GM18511 (cell line): ENCODE data around the gene EEF1AKMT3.
"Not testable (repeated sequence)": the region's sequence is repeated elsewhere in the genome, so short reads cannot be mapped to it uniquely, and the experiment has no call there.

Experiments used
- ATAC-seq: cut with Tn5 transposase; IDR thresholded peaks from one replicate; pipeline ENCODE4 v1.9.1; 2021; ENCODE audit warnings: mild to moderate bottlenecking, moderate library complexity; ENCODE audit not compliant: unreplicated experiment

The EEF1AKMT3 gene

GRCh38 chr12:57815177-57816000 is 43.0 kb downstream of the EEF1AKMT3 start:
- no peak for ATAC-seq

GRCh38 chr12:57816001-57816854 is 43.8 kb downstream of the EEF1AKMT3 start:
- ATAC-seq: no peak

- ATAC-seq: no peak
These were observed 44.4 kb downstream of the EEF1AKMT3 start for GRCh38 chr12:57816855-57817151.

GRCh38 chr12:57817261-57817989 is 45.0 kb downstream of the EEF1AKMT3 start:
- no peak for ATAC-seq

- not testable (repeated sequence) for ATAC-seq
These were observed 45.5 kb downstream of the EEF1AKMT3 start for GRCh38 chr12:57817990-57818331.

- not testable (repeated sequence) for ATAC-seq
These were observed 47.7 kb downstream of the EEF1AKMT3 start for GRCh38 chr12:57820119-57820518.

- ATAC-seq: not testable (repeated sequence)
These were observed 48.6 kb downstream of the EEF1AKMT3 start for GRCh38 chr12:57821015-57821414.

- ATAC-seq: no peak
These were observed 49.2 kb downstream of the EEF1AKMT3 start for GRCh38 chr12:57821474-57822214.

- ATAC-seq: no peak
These were observed 50.1 kb downstream of the EEF1AKMT3 start for GRCh38 chr12:57822392-57823130.

GRCh38 chr12:57823131-57823907 is 50.9 kb downstream of the EEF1AKMT3 start:
- no peak for ATAC-seq

GRCh38 chr12:57823908-57824640 is 51.7 kb downstream of the EEF1AKMT3 start:
- ATAC-seq: no peak

GRCh38 chr12:57825451-57825850 is 53.0 kb downstream of the EEF1AKMT3 start:
- ATAC-seq: no peak

GRCh38 chr12:57826400-57826799 is 54.0 kb downstream of the EEF1AKMT3 start:
- ATAC-seq: no peak

GRCh38 chr12:57826966-57827365 is 54.6 kb downstream of the EEF1AKMT3 start:
- no peak for ATAC-seq

- ATAC-seq: no peak
These were observed 56.8 kb downstream of the EEF1AKMT3 start for GRCh38 chr12:57829025-57829777.

- ATAC-seq: no peak
These were observed 58.0 kb downstream of the EEF1AKMT3 start for GRCh38 chr12:57830393-57830792.
